HepG2 (cell line): Measurements from ENCODE around the gene PMAIP1.

Source experiments
- ASH2L ChIP-seq: fragments of 300-600, 200-600 bp; sonication (generic); IDR thresholded peaks from 2 replicates; pipeline ENCODE4 v1.7.0; 2017; ENCODE audit warnings: low read depth, mild to moderate bottlenecking, moderate library complexity, mixed read lengths, low read length; ENCODE audit not compliant: insufficient read length
- ATF7 ChIP-seq, 2 experiments: fragments of 450-650 bp in 1 of 2; sonication (generic) in 1 of 2; formaldehyde crosslinking in 1 of 2; IDR thresholded peaks; 2 replicates each; pipeline versions ENCODE4 v1.4.0 to v1.6.1; 2016 to 2020; ENCODE audit warnings: antibody characterized with exemption in 1 of 2, mild to moderate bottlenecking in 1 of 2, missing genetic modification reagents in 1 of 2
- BHLHE40 ChIP-seq: IDR thresholded peaks from 2 replicates; pipeline ENCODE4 v1.6.1; 2011; ENCODE audit warnings: low read length, improper control_type of control experiment
- MXI1 ChIP-seq: IDR thresholded peaks from 3 replicates; pipeline ENCODE4 v1.6.1; 2012; ENCODE audit warnings: low read depth, low read length, inconsistent platforms, borderline replicate concordance
- NFIC ChIP-seq: IDR thresholded peaks from 2 replicates; pipeline ENCODE4 v1.6.1; 2012; ENCODE audit warnings: mild to moderate bottlenecking, low read length, inconsistent platforms
- SALL2 ChIP-seq: sonication (generic); formaldehyde crosslinking; IDR thresholded peaks from 2 replicates; pipeline ENCODE4 v1.8.1; 2023; ENCODE audit warnings: mild to moderate bottlenecking, missing genetic modification reagents, inconsistent platforms
- SPEN ChIP-seq: sonication (generic); formaldehyde crosslinking; IDR thresholded peaks from 2 replicates; pipeline ENCODE4 v1.5.1; 2020; ENCODE audit warnings: low read depth, mild to moderate bottlenecking, missing genetic modification reagents
- ZNF460 ChIP-seq: sonication (generic); formaldehyde crosslinking; IDR thresholded peaks from 2 replicates; pipeline ENCODE4 v1.5.1; 2020; ENCODE audit warnings: missing genetic modification reagents, mild to moderate bottlenecking, borderline replicate concordance

- TF ChIP-seq ZNF460 (CRISPR knock-in tag) (no peak), NFIC (no peak), BHLHE40 (no peak), SPEN (no peak), ATF7 (IDR thresholded peaks at IDR 0.05) (no peak), ATF7 (CRISPR knock-in tag; IDR thresholded peaks at IDR 0.05) (no peak), ASH2L (no peak), MXI1 (no peak), SALL2 (CRISPR knock-in tag) (no peak)
Measured at GRCh38 chr18:59852548-59852947, 47.2 kb upstream of the PMAIP1 start.
